ENCODE data around the gene IRF2BP1.

DNA sequence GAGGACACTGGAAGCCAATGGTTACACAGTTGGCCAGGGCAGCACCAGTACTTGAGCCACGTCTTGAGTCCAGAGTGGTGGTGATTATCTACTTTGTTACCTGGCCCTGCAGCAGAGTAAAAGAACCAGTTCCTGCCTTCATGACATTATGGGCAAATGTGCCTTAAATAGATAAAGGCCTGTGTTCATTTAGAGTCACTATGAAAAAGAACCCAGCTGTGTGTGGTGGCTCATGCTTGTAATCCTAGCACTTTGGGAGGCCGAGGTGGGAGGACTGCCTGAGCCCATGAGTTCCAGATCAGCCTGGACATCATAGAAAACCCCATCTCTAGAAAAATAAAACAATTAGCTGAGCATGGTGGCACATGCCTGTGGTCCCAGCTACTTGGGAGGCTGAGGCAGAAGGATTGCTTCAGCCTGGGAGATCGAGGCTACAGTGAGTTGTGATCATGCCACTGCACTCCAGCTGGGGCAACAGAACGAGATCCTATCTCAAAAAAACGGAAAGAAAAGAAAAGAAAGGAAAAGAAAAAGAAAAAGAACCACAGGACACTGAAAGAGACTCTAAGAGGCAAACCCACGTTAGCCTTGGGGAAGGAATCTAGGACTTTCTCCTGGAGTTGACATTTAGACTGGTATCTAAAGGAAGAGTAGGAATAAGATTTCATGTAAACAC is 3.4 kb upstream of the IRF2BP1 start:
- TF ChIP-seq, protein P1, sequence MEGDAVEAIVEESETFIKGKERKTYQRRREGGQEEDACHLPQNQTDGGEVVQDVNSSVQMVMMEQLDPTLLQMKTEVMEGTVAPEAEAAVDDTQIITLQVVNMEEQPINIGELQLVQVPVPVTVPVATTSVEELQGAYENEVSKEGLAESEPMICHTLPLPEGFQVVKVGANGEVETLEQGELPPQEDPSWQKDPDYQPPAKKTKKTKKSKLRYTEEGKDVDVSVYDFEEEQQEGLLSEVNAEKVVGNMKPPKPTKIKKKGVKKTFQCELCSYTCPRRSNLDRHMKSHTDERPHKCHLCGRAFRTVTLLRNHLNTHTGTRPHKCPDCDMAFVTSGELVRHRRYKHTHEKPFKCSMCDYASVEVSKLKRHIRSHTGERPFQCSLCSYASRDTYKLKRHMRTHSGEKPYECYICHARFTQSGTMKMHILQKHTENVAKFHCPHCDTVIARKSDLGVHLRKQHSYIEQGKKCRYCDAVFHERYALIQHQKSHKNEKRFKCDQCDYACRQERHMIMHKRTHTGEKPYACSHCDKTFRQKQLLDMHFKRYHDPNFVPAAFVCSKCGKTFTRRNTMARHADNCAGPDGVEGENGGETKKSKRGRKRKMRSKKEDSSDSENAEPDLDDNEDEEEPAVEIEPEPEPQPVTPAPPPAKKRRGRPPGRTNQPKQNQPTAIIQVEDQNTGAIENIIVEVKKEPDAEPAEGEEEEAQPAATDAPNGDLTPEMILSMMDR (IDR thresholded peaks at IDR 0.05; ENCODE audit: insufficient read depth, low read length) = no peak
- TF ChIP-seq POLR2AphosphoS5 (IDR thresholded peaks at IDR 0.05; ENCODE audit: low read depth) = no peak
- no peak for TF ChIP-seq GABPA (IDR thresholded peaks at IDR 0.05; ENCODE audit: low read depth)
- TF ChIP-seq, protein P2, sequence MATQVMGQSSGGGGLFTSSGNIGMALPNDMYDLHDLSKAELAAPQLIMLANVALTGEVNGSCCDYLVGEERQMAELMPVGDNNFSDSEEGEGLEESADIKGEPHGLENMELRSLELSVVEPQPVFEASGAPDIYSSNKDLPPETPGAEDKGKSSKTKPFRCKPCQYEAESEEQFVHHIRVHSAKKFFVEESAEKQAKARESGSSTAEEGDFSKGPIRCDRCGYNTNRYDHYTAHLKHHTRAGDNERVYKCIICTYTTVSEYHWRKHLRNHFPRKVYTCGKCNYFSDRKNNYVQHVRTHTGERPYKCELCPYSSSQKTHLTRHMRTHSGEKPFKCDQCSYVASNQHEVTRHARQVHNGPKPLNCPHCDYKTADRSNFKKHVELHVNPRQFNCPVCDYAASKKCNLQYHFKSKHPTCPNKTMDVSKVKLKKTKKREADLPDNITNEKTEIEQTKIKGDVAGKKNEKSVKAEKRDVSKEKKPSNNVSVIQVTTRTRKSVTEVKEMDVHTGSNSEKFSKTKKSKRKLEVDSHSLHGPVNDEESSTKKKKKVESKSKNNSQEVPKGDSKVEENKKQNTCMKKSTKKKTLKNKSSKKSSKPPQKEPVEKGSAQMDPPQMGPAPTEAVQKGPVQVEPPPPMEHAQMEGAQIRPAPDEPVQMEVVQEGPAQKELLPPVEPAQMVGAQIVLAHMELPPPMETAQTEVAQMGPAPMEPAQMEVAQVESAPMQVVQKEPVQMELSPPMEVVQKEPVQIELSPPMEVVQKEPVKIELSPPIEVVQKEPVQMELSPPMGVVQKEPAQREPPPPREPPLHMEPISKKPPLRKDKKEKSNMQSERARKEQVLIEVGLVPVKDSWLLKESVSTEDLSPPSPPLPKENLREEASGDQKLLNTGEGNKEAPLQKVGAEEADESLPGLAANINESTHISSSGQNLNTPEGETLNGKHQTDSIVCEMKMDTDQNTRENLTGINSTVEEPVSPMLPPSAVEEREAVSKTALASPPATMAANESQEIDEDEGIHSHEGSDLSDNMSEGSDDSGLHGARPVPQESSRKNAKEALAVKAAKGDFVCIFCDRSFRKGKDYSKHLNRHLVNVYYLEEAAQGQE (IDR thresholded peaks at IDR 0.05; ENCODE audit: insufficient replicate concordance, low read depth) = no peak

All from HL-60 (cell line).